ENCODE results near the gene GPR132. TPM values are rescaled to one million over a fixed set of nuclear protein-coding genes. Genes with fewer than 3 reads are reported as not detected.

Gene GPR132
- total and polyA plus RNA-seq, 12 donors, result 0.19 to 4.1 (median 0.82) TPM

- ATAC-seq, result no peak
- no peak overlapping the region for H3K4me3 ChIP-seq
- TF ChIP-seq, protein P1, sequence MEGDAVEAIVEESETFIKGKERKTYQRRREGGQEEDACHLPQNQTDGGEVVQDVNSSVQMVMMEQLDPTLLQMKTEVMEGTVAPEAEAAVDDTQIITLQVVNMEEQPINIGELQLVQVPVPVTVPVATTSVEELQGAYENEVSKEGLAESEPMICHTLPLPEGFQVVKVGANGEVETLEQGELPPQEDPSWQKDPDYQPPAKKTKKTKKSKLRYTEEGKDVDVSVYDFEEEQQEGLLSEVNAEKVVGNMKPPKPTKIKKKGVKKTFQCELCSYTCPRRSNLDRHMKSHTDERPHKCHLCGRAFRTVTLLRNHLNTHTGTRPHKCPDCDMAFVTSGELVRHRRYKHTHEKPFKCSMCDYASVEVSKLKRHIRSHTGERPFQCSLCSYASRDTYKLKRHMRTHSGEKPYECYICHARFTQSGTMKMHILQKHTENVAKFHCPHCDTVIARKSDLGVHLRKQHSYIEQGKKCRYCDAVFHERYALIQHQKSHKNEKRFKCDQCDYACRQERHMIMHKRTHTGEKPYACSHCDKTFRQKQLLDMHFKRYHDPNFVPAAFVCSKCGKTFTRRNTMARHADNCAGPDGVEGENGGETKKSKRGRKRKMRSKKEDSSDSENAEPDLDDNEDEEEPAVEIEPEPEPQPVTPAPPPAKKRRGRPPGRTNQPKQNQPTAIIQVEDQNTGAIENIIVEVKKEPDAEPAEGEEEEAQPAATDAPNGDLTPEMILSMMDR (IDR thresholded peaks at IDR 0.05), result no peak
- no peaks in the 10 kb centered on the region for H3K36me3 ChIP-seq
- H3K9me3 ChIP-seq, result no peaks in the 10 kb centered on the region
- no peak for DNase-seq
- no peak overlapping the region for H3K27ac ChIP-seq
- peaks cover 10 to 65% (median 22%) of the 10 kb centered on the region in 9 donors for H3K4me1 ChIP-seq
- intact Hi-C loops (cut with DNase I), result no loop called here
- peaks cover 0 to 63% (median 21%) of the 10 kb centered on the region in 7 donors for H3K27me3 ChIP-seq
- WGBS, 2 donors, result 90 to 95% methylated on average over 25 of the region's 25 CpGs
Observed at GRCh38 chr14:105071942-105072341, 6.7 kb upstream of the GPR132 start.

DNA sequence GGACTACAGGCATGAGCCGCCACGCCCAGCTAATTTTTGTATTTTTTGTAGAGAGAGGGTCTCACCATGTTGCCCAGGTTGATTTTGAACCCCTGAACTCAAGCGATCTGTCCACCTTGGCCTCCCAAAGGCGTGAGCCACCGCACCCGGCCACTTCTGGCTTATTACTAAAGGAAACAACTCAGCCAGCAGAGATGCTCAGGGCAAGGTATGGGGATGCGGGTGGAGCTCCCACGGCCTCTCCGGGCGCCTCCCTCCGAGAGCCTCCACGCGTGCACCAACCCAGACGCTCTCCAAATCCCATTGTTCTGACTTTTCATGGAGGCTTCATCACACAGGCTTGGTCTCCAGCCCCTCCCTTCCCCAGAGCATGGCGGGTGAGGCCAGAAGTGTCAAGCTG lies 6.1 kb upstream of the GPR132 start:
- H3K36me3 ChIP-seq, result no peaks in the 10 kb centered on the region
- 91 to 93% methylated on average over 15 of the region's 15 CpGs for WGBS, 2 donors
- no peak overlapping the region for H3K4me3 ChIP-seq
- no peaks in the 10 kb centered on the region for H3K9me3 ChIP-seq
- ATAC-seq (no peak), DNase-seq (no peak)
- peak overlapping the region in 1 of 10 donors; percentile 79 for H3K27ac ChIP-seq
- intact Hi-C loops (cut with DNase I), result no loop called here
- peaks cover 0 to 56% (median 21%) of the 10 kb centered on the region in 7 donors for H3K27me3 ChIP-seq
- peaks cover 10 to 65% (median 16%) of the 10 kb centered on the region in 9 donors for H3K4me1 ChIP-seq
- TF ChIP-seq, protein P1 (IDR thresholded peaks at IDR 0.05), result no peak

- no peaks in the 10 kb centered on the region for H3K9me3 ChIP-seq
- peak overlapping the region in 2 of 10 donors; percentile 16 to 79 for H3K27ac ChIP-seq
- H3K4me3 ChIP-seq, result no peak overlapping the region
- intact Hi-C loops (cut with DNase I), result no loop called here
- DNase-seq, result no peak
- no peak for ATAC-seq
- H3K4me1 ChIP-seq, result peaks cover 4 to 65% (median 10%) of the 10 kb centered on the region in 9 donors
- H3K36me3 ChIP-seq, result no peaks in the 10 kb centered on the region
- WGBS, 2 donors, result 81 to 83% methylated on average over 7 of the region's 7 CpGs
- TF ChIP-seq, protein P1 (IDR thresholded peaks at IDR 0.05), result no peak
- H3K27me3 ChIP-seq, result peaks cover 0 to 51% (median 21%) of the 10 kb centered on the region in 7 donors
Observed at GRCh38 chr14:105070760-105071137, 5.5 kb upstream of the GPR132 start.

DNA sequence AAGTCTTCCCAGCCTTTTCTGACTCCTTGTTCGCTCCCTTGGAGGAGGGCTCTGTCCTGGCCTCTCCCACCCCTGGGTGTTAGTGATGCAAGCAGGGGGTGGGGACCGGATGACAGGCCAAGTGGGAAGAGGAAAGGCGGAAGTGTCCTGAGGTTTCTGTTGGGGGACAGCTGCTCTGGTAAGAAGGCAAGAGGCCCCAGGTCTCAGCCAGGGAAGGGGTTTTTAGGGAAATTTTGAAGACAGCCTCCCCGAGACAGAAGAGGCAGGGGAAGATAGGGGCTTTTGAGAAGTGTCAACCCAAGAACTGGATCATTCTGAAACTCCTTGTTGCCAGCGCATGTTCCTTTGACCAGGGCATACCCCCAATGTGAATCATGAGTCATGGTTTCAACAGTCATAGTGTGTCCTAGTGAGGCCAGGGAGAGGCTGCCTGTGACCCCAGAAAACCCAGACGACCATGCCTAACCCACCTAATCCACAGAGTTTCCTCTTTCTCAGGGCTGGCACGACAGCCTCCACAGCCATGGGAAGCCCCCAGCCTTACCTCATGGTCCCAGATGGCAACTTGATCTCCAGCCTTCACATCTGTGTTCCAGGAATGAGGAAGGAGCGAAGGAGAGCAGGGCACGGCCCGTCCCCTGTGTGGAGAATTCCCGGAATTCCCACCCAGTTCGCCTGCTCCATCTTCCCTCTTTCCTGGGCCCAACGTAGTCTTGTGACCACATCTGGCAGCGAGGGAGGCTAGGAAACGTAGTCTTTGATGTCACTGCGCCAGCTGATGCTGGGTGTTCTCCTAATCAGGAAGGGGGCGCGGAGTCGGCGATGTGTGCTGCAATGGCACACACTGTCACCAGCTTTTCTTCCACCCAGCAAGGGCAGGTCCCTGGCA lies 4.9 kb upstream of the GPR132 start:
- Histone ChIP-seq H3K9me3 (no peaks in the 10 kb centered on the region), H3K4me3 (no peak overlapping the region), H3K27me3 (peaks cover 0 to 46% (median 21%) of the 10 kb centered on the region in 7 donors), H3K36me3 (no peaks in the 10 kb centered on the region), H3K27ac (peak overlapping the region in 3 of 10 donors; percentile 16 to 79 (median 19)), H3K4me1 (peaks cover 0 to 66% (median 5%) of the 10 kb centered on the region in 9 donors)
- WGBS, 2 donors, result 75 to 77% methylated on average over 20 of the region's 20 CpGs
- intact Hi-C loops (cut with DNase I), result no loop called here
- ATAC-seq, result peak in 4 of 8 donors; percentile 30 to 59 (median 50)
- TF ChIP-seq, protein P1 (IDR thresholded peaks at IDR 0.05), result no peak
- DNase-seq, result peak; percentile 36 to 41

All from heart right ventricle (tissue), 16 donors.